GM12878 (cell line): ENCODE measurements around the gene UACA. TPM values are rescaled to one million over a fixed set of nuclear protein-coding genes. Genes with fewer than 3 reads are reported as not detected.

Source experiments
- ATAC-seq: fragments of 200-7000 bp; cut with Tn5 transposase; 3 replicates; pipeline ENCODE4 v1.9.1; 2020; ENCODE audit warnings: mild to moderate bottlenecking, moderate library complexity
- BruUV-seq: library from RNA; stranded (reverse); fragments of 400-500 nt; replicated peaks from 2 replicates; lab custom pipeline; 2021; lab: Mats Ljungman, UMichigan
- CTCF ChIA-PET: fragments of 300-600 bp; sonication (Branson Sonifier 250); formaldehyde crosslinking; extraction: SDS; loops from one replicate; lab custom pipeline; 2021; ENCODE audit warnings: inconsistent platforms; lab: Yijun Ruan, JAX
- POLR2A ChIA-PET: fragments of 350-600 bp; formaldehyde crosslinking; extraction: SDS; loops from one replicate; lab custom pipeline; 2021; ENCODE audit warnings: inconsistent platforms; lab: Charles Lee
- RAD21 ChIA-PET: fragments of 300-600 bp; sonication (Branson Sonifier 250); formaldehyde crosslinking; loops from one replicate; lab custom pipeline; 2023; ENCODE audit warnings: antibody characterized with exemption; ENCODE audit not compliant: unreplicated experiment; lab: Charles Lee
- SMC1A ChIA-PET: fragments of 300-600 bp; sonication (Branson Sonifier 250); formaldehyde crosslinking; loops from one replicate; lab custom pipeline; 2023; ENCODE audit not compliant: unreplicated experiment, uncharacterized antibody; lab: Charles Lee
- DNase-seq: peaks from one replicate; pipeline ENCODE4 v3.0.0-alpha.2; 2011; ENCODE audit warnings: low read depth, low spot score
- FAIRE-seq: peaks from 3 replicates; lab custom pipeline; 2011; peaks lifted over from hg19 to GRCh38; lab: Jason Lieb, UNC
- H2AFZ ChIP-seq: 2 replicates; pipeline ENCODE4 v1.6.0; 2011; ENCODE audit warnings: low read depth, low read length, control low read depth; ENCODE audit not compliant: control insufficient read depth
- H3K27ac ChIP-seq: 2 replicates; pipeline ENCODE4 v1.5.1; 2011; ENCODE audit warnings: control low read depth; ENCODE audit not compliant: control insufficient read depth, insufficient read depth
- H3K27me3 ChIP-seq, 2 experiments: replicated peaks in 1 of 2; 2 replicates each; pipeline versions ENCODE4 v1.6.0 to v1.6.1; 2011; ENCODE audit warnings: low read length in 1 of 2; ENCODE audit not compliant: control insufficient read depth in 2 of 2, insufficient read depth in 2 of 2
- H3K36me3 ChIP-seq, 2 experiments: 2 replicates each; pipeline ENCODE4 v1.5.1; 2011; ENCODE audit warnings: low read length in 1 of 2; ENCODE audit not compliant: control insufficient read depth in 2 of 2, insufficient read depth in 2 of 2
- H3K4me1 ChIP-seq: 2 replicates; pipeline ENCODE4 v1.6.1; 2011; ENCODE audit warnings: mild to moderate bottlenecking, low read length, moderate library complexity, mixed read lengths; ENCODE audit not compliant: control insufficient read depth, insufficient read depth
- H3K4me2 ChIP-seq: 2 replicates; pipeline ENCODE4 v1.6.0; 2011; ENCODE audit warnings: control low read depth; ENCODE audit not compliant: control insufficient read depth, insufficient read depth
- H3K4me3 ChIP-seq: fragments of 200-600 bp; sonication (generic); 2 replicates; pipeline ENCODE4 v1.5.1; 2016
- H3K79me2 ChIP-seq: 2 replicates; pipeline ENCODE4 v1.6.0; 2011; ENCODE audit warnings: low read length; ENCODE audit not compliant: control insufficient read depth, insufficient read depth
- H3K9ac ChIP-seq: 2 replicates; pipeline ENCODE4 v1.8.0; 2011; ENCODE audit warnings: low read length, control low read depth, mixed read lengths; ENCODE audit not compliant: control insufficient read depth, insufficient read depth
- H3K9me3 ChIP-seq: replicated peaks from 3 replicates; pipeline ENCODE4 v1.5.1; 2011; ENCODE audit warnings: mild to moderate bottlenecking, low read length; ENCODE audit not compliant: control insufficient read depth, insufficient read depth
- H4K20me1 ChIP-seq: 2 replicates; pipeline ENCODE4 v1.6.0; 2011; ENCODE audit not compliant: control insufficient read depth, insufficient read depth
- CHD2 ChIP-seq: IDR thresholded peaks from 2 replicates; pipeline ENCODE4 v1.6.1; 2011; ENCODE audit warnings: low read depth, low read length, improper control_type of control experiment, borderline replicate concordance
- EZH2 ChIP-seq: IDR thresholded peaks from 2 replicates; pipeline ENCODE4 v1.6.1; 2012; ENCODE audit warnings: low read depth, mild to moderate bottlenecking, control low read depth, inconsistent platforms, low read length, borderline replicate concordance; ENCODE audit not compliant: control insufficient read depth
- NRF1 ChIP-seq: conservative IDR thresholded peaks from 2 replicates; pipeline ENCODE4 v1.6.1; 2011; ENCODE audit warnings: mild to moderate bottlenecking, low read depth, low read length, improper control_type of control experiment
- PKNOX1 ChIP-seq: fragments of 450-650 bp; IDR thresholded peaks from 2 replicates; pipeline ENCODE4 v1.6.1; 2016; ENCODE audit warnings: mild to moderate bottlenecking
- POLR2AphosphoS2 ChIP-seq: IDR thresholded peaks from 2 replicates; pipeline ENCODE4 v1.6.1; 2011; ENCODE audit warnings: low read depth, mild to moderate bottlenecking, low read length, improper control_type of control experiment, moderate library complexity
- RFX5 ChIP-seq: IDR thresholded peaks from 2 replicates; pipeline ENCODE4 v1.6.1; 2011; ENCODE audit warnings: low read depth, low read length, improper control_type of control experiment
- USF2 ChIP-seq: IDR thresholded peaks from 2 replicates; pipeline ENCODE4 v1.6.1; 2011; ENCODE audit warnings: low read depth, low read length, improper control_type of control experiment, borderline replicate concordance
- ZNF384 ChIP-seq: IDR thresholded peaks from 2 replicates; pipeline ENCODE4 v1.6.1; 2012; ENCODE audit warnings: low read depth, mild to moderate bottlenecking, low read length, improper control_type of control experiment, borderline replicate concordance
- WGBS: methylation state at CpG from one replicate; pipeline ENCODE4 v1.1.6; 2016; ENCODE audit warnings: low lambda C conversion rate; ENCODE audit not compliant: insufficient replicate concordance, insufficient coverage; ENCODE audit errors: missing lambda C conversion rate; 5-methylcytosine and 5-hydroxymethylcytosine counted together
- in situ Hi-C: fragments of 300-500 bp; cut with MboI; formaldehyde crosslinking; loops from 9 replicates; pipeline ENCODE4 v1.14.3; 2018; ENCODE audit warnings: mixed read lengths
- intact Hi-C: fragments of 100-400 bp; cut with micrococcal nuclease; formaldehyde crosslinking; loops from one replicate; pipeline ENCODE4 v1.14.2; 2022; ENCODE audit not compliant: unreplicated experiment
- polyA plus RNA-seq, 11 experiments: library from polyadenylated mRNA; depleted of rRNA in 4 of 11; unstranded in 6 of 11; stranded (reverse) in 5 of 11; fragments of >200 nt; fragmentation: Nextera tagmentation in 4 of 11; fragmentation: Illumina TruSeq in 1 of 11; extraction: Ambion mirVana in 4 of 11; extraction: Trizol in 1 of 11; gene quantifications; 1 replicate in 1 of 11; 2 replicates in 10 of 11; pipeline versions ENCODE4 v1.2.1 to v1.2.3, GENCODE V29; 2011 to 2016; ENCODE audit warnings: inconsistent platforms in 2 of 11, missing spikeins in 2 of 11, low read depth in 1 of 11
- total RNA-seq, 4 experiments: library from RNA; depleted of rRNA in 3 of 4; stranded (reverse); fragments of >200 nt in 3 of 4; fragmentation: Illumina TruSeq in 1 of 4; extraction: Trizol in 1 of 4; gene quantifications; 2 replicates each; pipeline versions ENCODE4 v1.2.1 to v1.2.3, GENCODE V29; 2013 to 2021

The UACA gene
- total and polyA plus RNA-seq, 10 of the 15 experiments (the other 5 are each of a cell fraction or from before 2014, with no cell fraction given) = 0.30 to 4.0 (median 2.0) TPM

GRCh38 chr15:70723122-70723422, 40.3 kb downstream of the UACA start:
- CTCF ChIA-PET = interaction anchor here (0.6 to 2.3 kb wide), 21 partner anchors 10 to 1247 kb away, joined by 3 to 20 read pairs (median 4); no protein-coding TSS in a partner anchor
- Histone ChIP-seq H3K4me3 (no peak overlapping the region), H3K27ac (no peak overlapping the region), H3K27me3 (no peaks in the 10 kb centered on the region), H3K4me2 (no peak overlapping the region), H3K4me1 (no peaks in the 10 kb centered on the region), H3K9ac (no peak overlapping the region), H3K79me2 (no peaks in the 10 kb centered on the region), H3K9me3 (no peaks in the 10 kb centered on the region), H3K36me3 (no peaks in the 10 kb centered on the region), H2AFZ (no peak overlapping the region), H4K20me1 (no peaks in the 10 kb centered on the region)
- SMC1A ChIA-PET = interaction anchor here (0.8 to 1.8 kb wide), 10 partner anchors 10 to 1247 kb away, joined by 3 to 17 read pairs (median 4); no protein-coding TSS in a partner anchor
- RAD21 ChIA-PET = interaction anchor here (0.9 to 2.0 kb wide), 5 partner anchors 42 to 1247 kb away, joined by 3 to 14 read pairs (median 7); no protein-coding TSS in a partner anchor
- ATAC-seq (no peak), DNase-seq (no peak), FAIRE-seq (no peak)
- TF ChIP-seq EZH2 (no peak), CHD2 (no peak), ZNF384 (no peak), POLR2AphosphoS2 (no peak), USF2 (no peak), NRF1 (no peak), RFX5 (no peak), PKNOX1 (no peak)
- intact Hi-C loops (loop anchor here (10.0 kb wide), 3 partner anchors 48 to 1248 kb away; no protein-coding TSS in a partner anchor), in situ Hi-C loops (loop anchor here (10.0 kb wide), 1 partner anchor 1248 kb away; no protein-coding TSS in a partner anchor)
- 53% methylated on average over 5 of the region's 5 CpGs for WGBS
- no TSS peak for BruUV-seq
- POLR2A ChIA-PET = no interaction called here
